PFSK-1 (cell line): Measurements from ENCODE around the gene CD226.

Source experiments
- FOXP2 ChIP-seq: optimal IDR thresholded peaks from 2 replicates; pipeline ENCODE3; 2011; ENCODE audit warnings: borderline replicate concordance, control low read depth, inconsistent platforms; ENCODE audit not compliant: insufficient read depth; ENCODE audit errors: extremely low read length, extremely low read depth
- POLR2AphosphoS5 ChIP-seq: IDR thresholded peaks from 2 replicates; pipeline ENCODE4 v1.6.1; 2012; ENCODE audit warnings: low read depth, mild to moderate bottlenecking, control low read depth, low read length, moderate library complexity
- SIN3A ChIP-seq: IDR thresholded peaks from 2 replicates; pipeline ENCODE4 v1.6.1; 2012; ENCODE audit warnings: mild to moderate bottlenecking, low read length, moderate library complexity, borderline replicate concordance; ENCODE audit not compliant: insufficient read depth
- TAF1 ChIP-seq: IDR thresholded peaks from 2 replicates; pipeline ENCODE4 v1.6.1; 2012; ENCODE audit warnings: low read length, control low read depth, borderline replicate concordance; ENCODE audit not compliant: insufficient read depth
- TF ChIP-seq, protein P1 (sequence below), 2 experiments: IDR thresholded peaks; 2 replicates each; pipeline versions ENCODE4 v1.6.1 to v1.8.0; 2011 to 2012; ENCODE audit warnings: low read depth in 2 of 2, low read length in 2 of 2, control low read depth in 1 of 2, inconsistent platforms in 1 of 2, mild to moderate bottlenecking in 1 of 2, moderate library complexity in 1 of 2; ENCODE audit not compliant: insufficient read depth in 1 of 2

DNA sequence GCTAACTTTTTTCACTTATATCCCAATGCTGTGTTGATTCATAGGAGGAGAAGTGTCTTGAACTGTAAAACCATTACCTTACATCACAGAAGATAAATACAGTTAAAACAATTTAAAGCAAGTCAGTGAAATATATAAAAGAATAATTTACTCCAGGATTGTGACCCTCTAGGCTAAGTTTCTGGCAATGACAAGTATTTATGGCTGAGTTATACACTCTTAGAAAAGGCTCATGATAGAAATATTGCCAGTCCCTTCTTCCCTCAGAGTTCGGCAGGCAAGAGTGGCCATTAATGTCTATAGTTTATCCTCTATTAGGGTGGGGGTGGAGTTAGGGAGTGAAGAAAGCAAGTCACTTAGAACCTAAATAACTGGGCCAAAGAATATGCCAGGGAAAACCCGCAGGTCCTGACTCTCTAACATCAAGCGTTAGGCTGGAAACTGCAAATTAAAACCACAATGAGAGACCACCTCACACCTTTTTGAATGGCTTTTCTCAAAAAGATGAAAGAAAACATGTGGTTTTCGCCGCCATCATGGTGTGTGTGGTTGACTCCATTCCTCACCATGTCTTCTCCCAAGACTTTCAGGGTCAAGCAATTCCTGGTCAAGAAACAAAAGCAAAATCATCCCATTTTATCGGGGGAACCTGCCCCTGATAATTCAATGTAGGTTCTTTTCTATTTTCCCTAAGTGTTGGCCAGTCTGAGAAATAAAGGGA, 69.3 kb downstream of the CD226 start:
- TF ChIP-seq POLR2AphosphoS5 (no peak), TAF1 (no peak), SIN3A (no peak), FOXP2 (no peak)
- TF ChIP-seq, protein P1, sequence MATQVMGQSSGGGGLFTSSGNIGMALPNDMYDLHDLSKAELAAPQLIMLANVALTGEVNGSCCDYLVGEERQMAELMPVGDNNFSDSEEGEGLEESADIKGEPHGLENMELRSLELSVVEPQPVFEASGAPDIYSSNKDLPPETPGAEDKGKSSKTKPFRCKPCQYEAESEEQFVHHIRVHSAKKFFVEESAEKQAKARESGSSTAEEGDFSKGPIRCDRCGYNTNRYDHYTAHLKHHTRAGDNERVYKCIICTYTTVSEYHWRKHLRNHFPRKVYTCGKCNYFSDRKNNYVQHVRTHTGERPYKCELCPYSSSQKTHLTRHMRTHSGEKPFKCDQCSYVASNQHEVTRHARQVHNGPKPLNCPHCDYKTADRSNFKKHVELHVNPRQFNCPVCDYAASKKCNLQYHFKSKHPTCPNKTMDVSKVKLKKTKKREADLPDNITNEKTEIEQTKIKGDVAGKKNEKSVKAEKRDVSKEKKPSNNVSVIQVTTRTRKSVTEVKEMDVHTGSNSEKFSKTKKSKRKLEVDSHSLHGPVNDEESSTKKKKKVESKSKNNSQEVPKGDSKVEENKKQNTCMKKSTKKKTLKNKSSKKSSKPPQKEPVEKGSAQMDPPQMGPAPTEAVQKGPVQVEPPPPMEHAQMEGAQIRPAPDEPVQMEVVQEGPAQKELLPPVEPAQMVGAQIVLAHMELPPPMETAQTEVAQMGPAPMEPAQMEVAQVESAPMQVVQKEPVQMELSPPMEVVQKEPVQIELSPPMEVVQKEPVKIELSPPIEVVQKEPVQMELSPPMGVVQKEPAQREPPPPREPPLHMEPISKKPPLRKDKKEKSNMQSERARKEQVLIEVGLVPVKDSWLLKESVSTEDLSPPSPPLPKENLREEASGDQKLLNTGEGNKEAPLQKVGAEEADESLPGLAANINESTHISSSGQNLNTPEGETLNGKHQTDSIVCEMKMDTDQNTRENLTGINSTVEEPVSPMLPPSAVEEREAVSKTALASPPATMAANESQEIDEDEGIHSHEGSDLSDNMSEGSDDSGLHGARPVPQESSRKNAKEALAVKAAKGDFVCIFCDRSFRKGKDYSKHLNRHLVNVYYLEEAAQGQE (IDR thresholded peaks at IDR 0.05; ENCODE audit: insufficient read depth in 1 of 2, low read depth in 2 of 2, low read length in 2 of 2): no peak
